HepG2 (cell line): Measurements from ENCODE around the gene ENC1. TPM values are rescaled to one million over a fixed set of nuclear protein-coding genes. Genes with fewer than 3 reads are reported as not detected.

ENCODE experiments used
- HDAC1 ChIP-seq: sonication (generic); formaldehyde crosslinking; IDR thresholded peaks from 2 replicates; pipeline ENCODE4 v1.5.1; 2020; ENCODE audit warnings: mild to moderate bottlenecking, missing genetic modification reagents
- ISX ChIP-seq: sonication (generic); formaldehyde crosslinking; conservative IDR thresholded peaks from 2 replicates; pipeline ENCODE4 v1.5.0; 2020; ENCODE audit warnings: missing genetic modification reagents
- KLF12 ChIP-seq: sonication (generic); formaldehyde crosslinking; IDR thresholded peaks from 2 replicates; pipeline ENCODE4 v1.4.0; 2020; ENCODE audit warnings: missing genetic modification reagents, borderline replicate concordance
- KLF9 ChIP-seq: IDR thresholded peaks from 2 replicates; pipeline ENCODE4 v1.6.1; 2016; ENCODE audit warnings: low read depth
- NFKB2 ChIP-seq: sonication (generic); formaldehyde crosslinking; IDR thresholded peaks from 2 replicates; pipeline ENCODE4 v1.4.0; 2020; ENCODE audit warnings: missing genetic modification reagents, borderline replicate concordance
- NFYC ChIP-seq: IDR thresholded peaks from 2 replicates; pipeline ENCODE4 v1.6.1; 2016; ENCODE audit warnings: missing genetic modification reagents, missing compliant biosample characterization
- ONECUT2 ChIP-seq: sonication (generic); formaldehyde crosslinking; IDR thresholded peaks from 2 replicates; pipeline ENCODE4 v1.4.0; 2020; ENCODE audit warnings: missing genetic modification reagents
- TAF1 ChIP-seq: sonication (generic); formaldehyde crosslinking; IDR thresholded peaks from 2 replicates; pipeline ENCODE4 v1.4.0; 2020; ENCODE audit warnings: missing genetic modification reagents
- TCF7L2 ChIP-seq: IDR thresholded peaks from 2 replicates; pipeline ENCODE4 v1.6.1; 2011; ENCODE audit warnings: mild to moderate bottlenecking, low read depth, low read length, moderate library complexity
- YEATS2 ChIP-seq: sonication (generic); formaldehyde crosslinking; IDR thresholded peaks from 2 replicates; pipeline ENCODE4 v1.4.0; 2020; ENCODE audit warnings: missing genetic modification reagents, borderline replicate concordance
- ZNF253 ChIP-seq: sonication (generic); formaldehyde crosslinking; IDR thresholded peaks from 2 replicates; pipeline ENCODE4 v1.8.0; 2022; ENCODE audit warnings: mild to moderate bottlenecking, missing genetic modification reagents, borderline replicate concordance
- ZNF274 ChIP-seq: sonication (generic); formaldehyde crosslinking; IDR thresholded peaks from 2 replicates; pipeline ENCODE4 v1.5.1; 2020; ENCODE audit warnings: mild to moderate bottlenecking, missing genetic modification reagents
- ZNF496 ChIP-seq: sonication (generic); formaldehyde crosslinking; IDR thresholded peaks from 2 replicates; pipeline ENCODE4 v1.8.1; 2023; ENCODE audit warnings: mild to moderate bottlenecking, moderate library complexity, missing genetic modification reagents; ENCODE audit not compliant: insufficient replicate concordance
- ZNF780A ChIP-seq: sonication (generic); formaldehyde crosslinking; IDR thresholded peaks from 2 replicates; pipeline ENCODE4 v1.8.0; 2022; ENCODE audit warnings: mild to moderate bottlenecking, missing genetic modification reagents, moderate library complexity
- polyA plus RNA-seq, 8 experiments: library from polyadenylated mRNA; depleted of rRNA in 3 of 8; stranded (reverse) in 7 of 8; unstranded in 1 of 8; fragments of >200 nt; fragmentation: Illumina TruSeq in 4 of 8; extraction: Trizol in 4 of 8; gene quantifications; 2 replicates each; pipeline versions ENCODE4 v1.2.1 to v1.2.3, GENCODE V29; 2011 to 2016; ENCODE audit warnings: low read depth in 4 of 8, missing spikeins in 1 of 8, mixed read lengths in 1 of 8; ENCODE audit not compliant: insufficient read depth in 1 of 8
- total RNA-seq, 5 experiments: library from RNA; depleted of rRNA; stranded (reverse); fragments of >200 nt; fragmentation: Illumina TruSeq; extraction: Trizol; gene quantifications; 2 replicates each; pipeline ENCODE4 v1.2.3, GENCODE V29; 2016; ENCODE audit warnings: low read depth in 1 of 5
- TF ChIP-seq, protein P1 (sequence below): sonication (generic); formaldehyde crosslinking; IDR thresholded peaks from 2 replicates; pipeline ENCODE4 v1.5.0; 2020; ENCODE audit warnings: mild to moderate bottlenecking, missing genetic modification reagents
- TF ChIP-seq, protein P2 (sequence below): sonication (generic); formaldehyde crosslinking; IDR thresholded peaks from 2 replicates; pipeline ENCODE4 v1.5.1; 2020; ENCODE audit warnings: mild to moderate bottlenecking, missing genetic modification reagents, borderline replicate concordance
- TF ChIP-seq, protein P3 (sequence below), 2 experiments: IDR thresholded peaks; 2 replicates each; pipeline ENCODE4 v1.6.1; 2011 to 2012; ENCODE audit warnings: low read length in 2 of 2, borderline replicate concordance in 1 of 2, low read depth in 1 of 2, mild to moderate bottlenecking in 1 of 2, moderate library complexity in 1 of 2
- TF ChIP-seq, protein P4 (sequence below): sonication (generic); formaldehyde crosslinking; IDR thresholded peaks from 2 replicates; pipeline ENCODE4 v1.8.1; 2023; ENCODE audit warnings: mild to moderate bottlenecking, missing genetic modification reagents

Gene ENC1
- total and polyA plus RNA-seq, 2 of the 13 experiments (the other 11 are each of a cell fraction or from before 2014, with no cell fraction given), result 63.8 to 64.4 TPM

DNA sequence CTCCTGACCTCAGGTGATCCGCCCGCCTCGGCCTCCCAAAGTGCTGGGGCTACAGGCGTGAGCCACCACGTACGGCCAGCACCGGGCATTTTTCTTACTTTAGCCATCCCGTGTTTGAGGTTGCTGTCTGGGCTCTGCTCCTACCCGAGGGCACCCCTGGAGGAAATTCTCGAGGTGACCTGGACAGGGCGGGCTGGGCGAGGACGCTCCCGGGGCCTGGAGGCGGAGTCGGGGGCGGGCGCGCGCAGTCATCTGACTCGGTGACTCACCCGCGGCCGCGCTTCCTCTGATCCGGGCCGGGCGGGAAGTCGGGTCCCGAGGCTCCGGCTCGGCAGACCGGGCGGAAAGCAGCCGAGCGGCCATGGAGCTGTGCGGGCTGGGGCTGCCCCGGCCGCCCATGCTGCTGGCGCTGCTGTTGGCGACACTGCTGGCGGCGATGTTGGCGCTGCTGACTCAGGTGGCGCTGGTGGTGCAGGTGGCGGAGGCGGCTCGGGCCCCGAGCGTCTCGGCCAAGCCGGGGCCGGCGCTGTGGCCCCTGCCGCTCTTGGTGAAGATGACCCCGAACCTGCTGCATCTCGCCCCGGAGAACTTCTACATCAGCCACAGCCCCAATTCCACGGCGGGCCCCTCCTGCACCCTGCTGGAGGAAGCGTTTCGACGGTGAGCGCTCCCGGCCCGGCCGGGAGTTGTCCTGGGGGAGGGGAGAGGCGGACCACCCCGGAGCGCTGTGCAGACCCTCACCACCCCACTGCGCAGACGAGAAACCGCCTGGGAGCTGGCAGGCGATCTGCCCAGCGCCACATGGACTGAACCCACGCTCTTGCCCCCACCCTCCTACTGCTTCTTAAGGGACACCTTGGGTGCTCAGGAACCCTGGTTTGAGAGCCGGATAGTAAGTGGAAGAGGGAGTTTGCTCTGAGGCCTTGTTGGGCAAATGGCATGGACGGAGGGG lies 44.6 kb upstream of the ENC1 start, which contains the start of gene HEXB (continued):
- TF ChIP-seq, protein P1, sequence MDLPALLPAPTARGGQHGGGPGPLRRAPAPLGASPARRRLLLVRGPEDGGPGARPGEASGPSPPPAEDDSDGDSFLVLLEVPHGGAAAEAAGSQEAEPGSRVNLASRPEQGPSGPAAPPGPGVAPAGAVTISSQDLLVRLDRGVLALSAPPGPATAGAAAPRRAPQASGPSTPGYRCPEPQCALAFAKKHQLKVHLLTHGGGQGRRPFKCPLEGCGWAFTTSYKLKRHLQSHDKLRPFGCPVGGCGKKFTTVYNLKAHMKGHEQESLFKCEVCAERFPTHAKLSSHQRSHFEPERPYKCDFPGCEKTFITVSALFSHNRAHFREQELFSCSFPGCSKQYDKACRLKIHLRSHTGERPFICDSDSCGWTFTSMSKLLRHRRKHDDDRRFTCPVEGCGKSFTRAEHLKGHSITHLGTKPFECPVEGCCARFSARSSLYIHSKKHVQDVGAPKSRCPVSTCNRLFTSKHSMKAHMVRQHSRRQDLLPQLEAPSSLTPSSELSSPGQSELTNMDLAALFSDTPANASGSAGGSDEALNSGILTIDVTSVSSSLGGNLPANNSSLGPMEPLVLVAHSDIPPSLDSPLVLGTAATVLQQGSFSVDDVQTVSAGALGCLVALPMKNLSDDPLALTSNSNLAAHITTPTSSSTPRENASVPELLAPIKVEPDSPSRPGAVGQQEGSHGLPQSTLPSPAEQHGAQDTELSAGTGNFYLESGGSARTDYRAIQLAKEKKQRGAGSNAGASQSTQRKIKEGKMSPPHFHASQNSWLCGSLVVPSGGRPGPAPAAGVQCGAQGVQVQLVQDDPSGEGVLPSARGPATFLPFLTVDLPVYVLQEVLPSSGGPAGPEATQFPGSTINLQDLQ (CRISPR knock-in tag), result no peak
- TF ChIP-seq KLF9 (CRISPR knock-in tag), result no peak
- TF ChIP-seq, protein P2, sequence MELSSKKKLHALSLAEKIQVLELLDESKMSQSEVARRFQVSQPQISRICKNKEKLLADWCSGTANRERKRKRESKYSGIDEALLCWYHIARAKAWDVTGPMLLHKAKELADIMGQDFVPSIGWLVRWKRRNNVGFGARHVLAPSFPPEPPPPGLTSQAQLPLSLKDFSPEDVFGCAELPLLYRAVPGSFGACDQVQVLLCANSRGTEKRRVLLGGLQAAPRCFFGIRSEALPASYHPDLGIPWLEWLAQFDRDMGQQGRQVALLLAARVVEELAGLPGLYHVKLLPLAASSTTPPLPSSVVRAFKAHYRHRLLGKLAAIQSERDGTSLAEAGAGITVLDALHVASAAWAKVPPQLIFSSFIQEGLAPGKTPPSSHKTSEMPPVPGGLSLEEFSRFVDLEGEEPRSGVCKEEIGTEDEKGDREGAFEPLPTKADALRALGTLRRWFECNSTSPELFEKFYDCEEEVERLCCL (CRISPR knock-in tag), result no peak
- TF ChIP-seq YEATS2 (CRISPR knock-in tag), result no peak
- TF ChIP-seq ONECUT2 (CRISPR knock-in tag), result no peak
- peak; percentile 40; the same call in 1 of the 2 replicates for TF ChIP-seq NFKB2 (CRISPR knock-in tag)
- no peak for TF ChIP-seq TCF7L2
- peak; percentile 81; the same call in 1 of the 2 replicates for TF ChIP-seq KLF12 (CRISPR knock-in tag)
- peak; percentile 89 for TF ChIP-seq HDAC1
- peak; percentile 58; the same call in 1 of the 2 replicates for TF ChIP-seq ZNF780A (CRISPR knock-in tag)
- no peak for TF ChIP-seq ZNF496 (CRISPR knock-in tag)
- no peak for TF ChIP-seq ISX (CRISPR knock-in tag)
- TF ChIP-seq ZNF274 (CRISPR knock-in tag), result peak; percentile 47; the same call in 1 of the 2 replicates
- no peak for TF ChIP-seq ZNF253 (CRISPR knock-in tag)
- TF ChIP-seq TAF1, result peak; percentile 86
- TF ChIP-seq, protein P3, sequence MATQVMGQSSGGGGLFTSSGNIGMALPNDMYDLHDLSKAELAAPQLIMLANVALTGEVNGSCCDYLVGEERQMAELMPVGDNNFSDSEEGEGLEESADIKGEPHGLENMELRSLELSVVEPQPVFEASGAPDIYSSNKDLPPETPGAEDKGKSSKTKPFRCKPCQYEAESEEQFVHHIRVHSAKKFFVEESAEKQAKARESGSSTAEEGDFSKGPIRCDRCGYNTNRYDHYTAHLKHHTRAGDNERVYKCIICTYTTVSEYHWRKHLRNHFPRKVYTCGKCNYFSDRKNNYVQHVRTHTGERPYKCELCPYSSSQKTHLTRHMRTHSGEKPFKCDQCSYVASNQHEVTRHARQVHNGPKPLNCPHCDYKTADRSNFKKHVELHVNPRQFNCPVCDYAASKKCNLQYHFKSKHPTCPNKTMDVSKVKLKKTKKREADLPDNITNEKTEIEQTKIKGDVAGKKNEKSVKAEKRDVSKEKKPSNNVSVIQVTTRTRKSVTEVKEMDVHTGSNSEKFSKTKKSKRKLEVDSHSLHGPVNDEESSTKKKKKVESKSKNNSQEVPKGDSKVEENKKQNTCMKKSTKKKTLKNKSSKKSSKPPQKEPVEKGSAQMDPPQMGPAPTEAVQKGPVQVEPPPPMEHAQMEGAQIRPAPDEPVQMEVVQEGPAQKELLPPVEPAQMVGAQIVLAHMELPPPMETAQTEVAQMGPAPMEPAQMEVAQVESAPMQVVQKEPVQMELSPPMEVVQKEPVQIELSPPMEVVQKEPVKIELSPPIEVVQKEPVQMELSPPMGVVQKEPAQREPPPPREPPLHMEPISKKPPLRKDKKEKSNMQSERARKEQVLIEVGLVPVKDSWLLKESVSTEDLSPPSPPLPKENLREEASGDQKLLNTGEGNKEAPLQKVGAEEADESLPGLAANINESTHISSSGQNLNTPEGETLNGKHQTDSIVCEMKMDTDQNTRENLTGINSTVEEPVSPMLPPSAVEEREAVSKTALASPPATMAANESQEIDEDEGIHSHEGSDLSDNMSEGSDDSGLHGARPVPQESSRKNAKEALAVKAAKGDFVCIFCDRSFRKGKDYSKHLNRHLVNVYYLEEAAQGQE (IDR thresholded peaks at IDR 0.05; ENCODE audit: borderline replicate concordance in 1 of 2, low read depth in 1 of 2, low read length in 2 of 2), result no peak
- TF ChIP-seq NFYC (CRISPR knock-in tag), result no peak
- TF ChIP-seq, protein P4, sequence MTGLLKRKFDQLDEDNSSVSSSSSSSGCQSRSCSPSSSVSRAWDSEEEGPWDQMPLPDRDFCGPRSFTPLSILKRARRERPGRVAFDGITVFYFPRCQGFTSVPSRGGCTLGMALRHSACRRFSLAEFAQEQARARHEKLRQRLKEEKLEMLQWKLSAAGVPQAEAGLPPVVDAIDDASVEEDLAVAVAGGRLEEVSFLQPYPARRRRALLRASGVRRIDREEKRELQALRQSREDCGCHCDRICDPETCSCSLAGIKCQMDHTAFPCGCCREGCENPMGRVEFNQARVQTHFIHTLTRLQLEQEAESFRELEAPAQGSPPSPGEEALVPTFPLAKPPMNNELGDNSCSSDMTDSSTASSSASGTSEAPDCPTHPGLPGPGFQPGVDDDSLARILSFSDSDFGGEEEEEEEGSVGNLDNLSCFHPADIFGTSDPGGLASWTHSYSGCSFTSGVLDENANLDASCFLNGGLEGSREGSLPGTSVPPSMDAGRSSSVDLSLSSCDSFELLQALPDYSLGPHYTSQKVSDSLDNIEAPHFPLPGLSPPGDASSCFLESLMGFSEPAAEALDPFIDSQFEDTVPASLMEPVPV (CRISPR knock-in tag), result peak; percentile 70
